22Rv1 (cell line): ENCODE data around the gene RAB11FIP5.

Source experiments
- H3K27ac ChIP-seq: fragments of 450-650 bp; 2 replicates; pipeline ENCODE4 v1.5.1; 2017
- ZFX ChIP-seq: fragments of 450-650 bp; IDR thresholded peaks from 2 replicates; pipeline ENCODE4 v1.6.1; 2017; ENCODE audit warnings: antibody characterized with exemption, borderline replicate concordance
- TF ChIP-seq, protein P1 (sequence below): fragments of 450-650 bp; IDR thresholded peaks from 2 replicates; pipeline ENCODE4 v1.5.1; 2017; ENCODE audit warnings: mild to moderate bottlenecking

The RAB11FIP5 gene

GRCh38 chr2:73059106-73059505 lies 53.6 kb downstream of the RAB11FIP5 start:
- TF ChIP-seq ZFX = no peak
- TF ChIP-seq, protein P1, sequence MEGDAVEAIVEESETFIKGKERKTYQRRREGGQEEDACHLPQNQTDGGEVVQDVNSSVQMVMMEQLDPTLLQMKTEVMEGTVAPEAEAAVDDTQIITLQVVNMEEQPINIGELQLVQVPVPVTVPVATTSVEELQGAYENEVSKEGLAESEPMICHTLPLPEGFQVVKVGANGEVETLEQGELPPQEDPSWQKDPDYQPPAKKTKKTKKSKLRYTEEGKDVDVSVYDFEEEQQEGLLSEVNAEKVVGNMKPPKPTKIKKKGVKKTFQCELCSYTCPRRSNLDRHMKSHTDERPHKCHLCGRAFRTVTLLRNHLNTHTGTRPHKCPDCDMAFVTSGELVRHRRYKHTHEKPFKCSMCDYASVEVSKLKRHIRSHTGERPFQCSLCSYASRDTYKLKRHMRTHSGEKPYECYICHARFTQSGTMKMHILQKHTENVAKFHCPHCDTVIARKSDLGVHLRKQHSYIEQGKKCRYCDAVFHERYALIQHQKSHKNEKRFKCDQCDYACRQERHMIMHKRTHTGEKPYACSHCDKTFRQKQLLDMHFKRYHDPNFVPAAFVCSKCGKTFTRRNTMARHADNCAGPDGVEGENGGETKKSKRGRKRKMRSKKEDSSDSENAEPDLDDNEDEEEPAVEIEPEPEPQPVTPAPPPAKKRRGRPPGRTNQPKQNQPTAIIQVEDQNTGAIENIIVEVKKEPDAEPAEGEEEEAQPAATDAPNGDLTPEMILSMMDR = no peak
- H3K27ac ChIP-seq = no peak overlapping the region

GRCh38 chr2:73054980-73055379 lies 57.8 kb downstream of the RAB11FIP5 start:
- TF ChIP-seq, protein P1 = no peak
- TF ChIP-seq ZFX = no peak
- H3K27ac ChIP-seq = no peak overlapping the region

DNA sequence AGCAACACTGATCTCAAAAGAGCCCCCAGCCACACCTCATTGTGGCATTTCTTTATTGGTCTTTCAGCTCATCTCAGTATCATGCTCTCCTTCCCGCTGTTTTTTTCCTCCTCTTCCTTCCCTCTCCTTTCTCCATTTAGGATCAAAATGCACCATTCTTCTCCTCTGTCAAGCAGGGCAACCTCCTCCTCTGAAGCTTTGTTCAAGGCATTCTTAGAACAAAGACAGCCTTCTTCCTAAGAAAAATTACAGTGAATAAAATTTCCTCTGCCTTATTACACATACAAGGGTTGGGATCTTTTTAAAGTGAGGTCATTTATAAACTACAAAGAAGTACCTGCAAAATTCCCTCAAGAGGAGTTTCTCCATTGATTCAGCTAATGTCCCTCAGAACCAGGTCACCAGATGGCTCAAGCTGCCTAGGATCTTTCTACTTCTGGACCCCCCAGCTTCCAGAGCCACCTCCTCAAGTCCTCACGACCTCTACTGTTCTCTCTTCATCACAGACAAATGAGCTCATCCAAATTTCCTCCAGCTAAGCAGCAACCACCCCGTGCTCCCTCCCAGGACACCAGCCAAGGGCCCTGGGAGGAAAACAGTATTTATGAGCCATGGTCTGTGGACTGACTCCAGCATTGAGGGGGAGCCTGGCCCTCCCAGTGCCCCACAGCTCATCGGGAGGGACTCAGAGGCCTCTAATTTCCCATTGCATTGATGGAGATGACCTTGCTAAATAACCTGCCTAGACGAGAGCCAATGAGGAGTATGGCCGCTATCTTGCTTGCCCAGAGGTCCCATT lies 59.2 kb downstream of the RAB11FIP5 start:
- H3K27ac ChIP-seq = no peak overlapping the region

DNA sequence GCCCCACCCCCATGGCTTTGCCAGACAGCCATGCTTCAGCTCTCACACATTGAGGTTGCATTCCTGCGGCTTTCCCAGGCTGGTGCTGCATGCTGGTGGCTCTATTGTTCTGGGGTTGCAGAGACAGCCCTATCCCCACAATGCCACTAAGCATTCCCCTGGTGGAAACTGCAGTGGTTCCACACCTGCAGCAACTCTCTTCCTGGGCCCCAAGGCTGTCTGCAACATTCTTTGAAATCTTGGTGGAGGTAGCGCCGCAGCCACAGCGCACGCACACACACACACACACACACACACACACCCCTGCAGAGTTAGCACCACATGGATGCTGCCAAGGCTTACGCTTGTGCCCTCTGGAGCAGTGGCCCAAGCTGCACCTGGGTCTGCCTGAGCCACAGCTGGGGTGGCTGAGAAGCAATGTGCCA lies 62.6 kb downstream of the RAB11FIP5 start:
- TF ChIP-seq ZFX = no peak
- TF ChIP-seq, protein P1 = no peak
- H3K27ac ChIP-seq = no peak overlapping the region

More for the DNA sequence above, 59.2 kb downstream of the RAB11FIP5 start:
- TF ChIP-seq, protein P1 = no peak

DNA sequence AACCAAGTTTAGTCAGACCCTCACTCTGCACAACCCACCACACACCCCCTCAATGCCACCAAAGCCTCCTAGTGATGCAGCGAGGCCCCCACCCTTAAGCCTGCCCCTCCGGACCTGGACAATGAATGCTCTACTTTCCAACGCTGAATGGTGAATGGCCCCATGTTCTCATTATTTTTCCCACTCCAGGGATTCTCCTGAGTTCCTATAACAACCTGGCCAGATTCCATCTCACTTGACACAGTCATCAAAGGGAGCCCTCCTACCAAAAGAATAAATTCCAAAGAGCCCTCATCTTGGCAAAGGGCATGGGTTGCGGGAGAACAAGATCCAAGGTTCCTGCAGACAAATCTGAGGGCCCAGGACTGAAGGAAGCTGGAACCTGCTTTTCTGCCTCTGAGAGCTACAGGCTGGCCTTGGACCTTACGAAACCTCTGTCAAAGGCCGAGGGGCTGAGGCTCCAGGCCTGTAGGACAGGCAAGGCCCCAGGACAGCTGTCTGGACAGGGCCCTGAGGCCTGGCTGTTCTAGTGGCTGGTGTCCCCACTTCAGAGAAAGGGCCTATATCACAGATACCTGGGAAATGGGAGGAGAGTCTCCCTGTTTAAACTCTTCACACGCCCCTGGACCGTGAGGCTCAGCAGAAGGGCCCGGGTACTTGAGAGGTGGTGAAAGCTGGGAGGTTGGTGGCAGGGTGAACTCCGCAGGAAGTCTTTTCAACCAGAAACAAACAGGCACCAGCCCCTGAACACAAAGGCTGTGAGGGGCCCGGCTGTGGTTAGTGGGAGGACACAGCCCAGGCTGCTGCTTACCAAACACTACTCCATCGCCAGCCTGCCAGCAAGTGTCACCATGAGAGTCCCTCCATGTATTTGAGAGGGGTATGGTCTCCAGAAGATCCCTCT lies 68.6 kb downstream of the RAB11FIP5 start:
- H3K27ac ChIP-seq = no peak overlapping the region
- TF ChIP-seq, protein P1 = no peak
- TF ChIP-seq ZFX = no peak

- no peak overlapping the region for H3K27ac ChIP-seq
- TF ChIP-seq, protein P1 = no peak
- no peak for TF ChIP-seq ZFX
These were observed 69.5 kb downstream of the RAB11FIP5 start for GRCh38 chr2:73043276-73043675.
